ENCODE data around the gene PIEZO1. TPM values are rescaled to one million over a fixed set of nuclear protein-coding genes. Genes with fewer than 3 reads are reported as not detected.
A peak's percentile ranks its signal among the peaks of the same experiment; 100 is the strongest.

The PIEZO1 gene
- total and polyA plus RNA-seq, 9 of the 15 experiments (the other 6 are each of a cell fraction or from before 2014, with no cell fraction given): 3.6 to 432 (median 131) TPM

DNA sequence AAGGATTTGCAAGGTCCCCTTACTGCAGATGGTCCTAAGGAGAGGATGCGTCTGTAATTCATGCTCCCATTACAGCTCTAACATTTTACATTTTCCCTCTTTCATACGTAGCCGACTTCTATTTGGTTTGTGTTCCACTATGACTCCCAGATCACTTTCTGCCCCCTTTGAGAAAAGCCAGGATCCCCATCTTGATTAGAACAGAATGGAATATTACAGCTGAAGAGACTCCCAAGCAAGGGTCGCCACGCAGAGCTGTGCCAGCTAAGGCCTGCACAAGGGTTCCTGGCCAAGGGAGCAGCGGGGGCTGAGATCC lies 15.2 kb upstream of the PIEZO1 start (continued):
- TF ChIP-seq, protein P1, sequence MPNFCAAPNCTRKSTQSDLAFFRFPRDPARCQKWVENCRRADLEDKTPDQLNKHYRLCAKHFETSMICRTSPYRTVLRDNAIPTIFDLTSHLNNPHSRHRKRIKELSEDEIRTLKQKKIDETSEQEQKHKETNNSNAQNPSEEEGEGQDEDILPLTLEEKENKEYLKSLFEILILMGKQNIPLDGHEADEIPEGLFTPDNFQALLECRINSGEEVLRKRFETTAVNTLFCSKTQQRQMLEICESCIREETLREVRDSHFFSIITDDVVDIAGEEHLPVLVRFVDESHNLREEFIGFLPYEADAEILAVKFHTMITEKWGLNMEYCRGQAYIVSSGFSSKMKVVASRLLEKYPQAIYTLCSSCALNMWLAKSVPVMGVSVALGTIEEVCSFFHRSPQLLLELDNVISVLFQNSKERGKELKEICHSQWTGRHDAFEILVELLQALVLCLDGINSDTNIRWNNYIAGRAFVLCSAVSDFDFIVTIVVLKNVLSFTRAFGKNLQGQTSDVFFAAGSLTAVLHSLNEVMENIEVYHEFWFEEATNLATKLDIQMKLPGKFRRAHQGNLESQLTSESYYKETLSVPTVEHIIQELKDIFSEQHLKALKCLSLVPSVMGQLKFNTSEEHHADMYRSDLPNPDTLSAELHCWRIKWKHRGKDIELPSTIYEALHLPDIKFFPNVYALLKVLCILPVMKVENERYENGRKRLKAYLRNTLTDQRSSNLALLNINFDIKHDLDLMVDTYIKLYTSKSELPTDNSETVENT (CRISPR knock-in tag; IDR thresholded peaks at IDR 0.05): no peak

- H3K4me1 ChIP-seq (replicated peaks in 1 of 2; ENCODE audit: control insufficient read depth in 2 of 2, insufficient read depth in 2 of 2, low read length in 2 of 2): peaks cover 29 to 48% of the 10 kb centered on the region in 2 experiments
- peak overlapping the region; percentile 77 for H3K4me2 ChIP-seq (ENCODE audit: insufficient read depth, low read length)
- peak; percentile 64 to 93 (median 76) for DNase-seq (ENCODE audit: extremely low read depth in 1 of 4, low spot score in 3 of 4)
- ChIA-PET CTCF (ENCODE audit: low intra/inter-chr PET ratio) (no interaction called here), POLR2A (interaction anchor here (0.6 to 3.6 kb wide), 9 partner anchors 11 to 367 kb away, joined by 3 to 50 read pairs (median 10); partner anchors contain the start of genes APRT and PIEZO1)
- BruUV-seq (replicated peaks): no TSS peak
- H3K9me1 ChIP-seq (ENCODE audit: control insufficient read depth, insufficient read depth, low read length): no peaks in the 10 kb centered on the region
- ATAC-seq: peak; percentile 64
- FAIRE-seq: peak; percentile 92
- H4K20me1 ChIP-seq (replicated peaks; ENCODE audit: control insufficient read depth, insufficient read depth, low read length): no peaks in the 10 kb centered on the region
- in situ Hi-C loops (cut with MboI): no loop called here
- H3K9ac ChIP-seq (ENCODE audit: insufficient read depth in 1 of 2, low read depth in 2 of 2, low read length in 2 of 2): peak overlapping the region; percentile 1 to 62; a peak in 3 of 4 replicates
- no peaks in the 10 kb centered on the region; the same call in 1 of the 2 replicates for H3K9me3 ChIP-seq (replicated peaks; ENCODE audit: control insufficient read depth, insufficient read depth, low read depth, low read length)
- H3K27me3 ChIP-seq (ENCODE audit: control insufficient read depth in 2 of 2, insufficient read depth in 2 of 2, low read length in 2 of 2): no peaks in the 10 kb centered on the region
- peaks cover 44% of the 10 kb centered on the region for H3K79me2 ChIP-seq (ENCODE audit: control insufficient read depth, insufficient read depth, low read length)
- peak overlapping the region; percentile 92 for H3K27ac ChIP-seq (ENCODE audit: extremely low read depth, low read depth, low read length)
- 14% methylated on average over 17 of the region's 17 CpGs for WGBS (ENCODE audit: insufficient coverage, low coverage, missing lambda C conversion rate)
- H3K36me3 ChIP-seq (ENCODE audit: control insufficient read depth, insufficient read depth, low read length): peaks cover 9% of the 10 kb centered on the region; the same call in 2 of the 3 replicates
- intact Hi-C loops (cut with micrococcal nuclease): loop anchor here (1.0 to 10.0 kb wide), 3 partner anchors 25 to 765 kb away; partner anchors contain the start of gene RPL13
- H2AFZ ChIP-seq (ENCODE audit: low read depth, low read length): peak overlapping the region; percentile 68
- no peak overlapping the region; the same call in 1 of the 2 replicates for H3K4me3 ChIP-seq
- TF ChIP-seq ZNF696 (CRISPR knock-in tag; conservative IDR thresholded peaks at IDR 0.05) (no peak), MXD1 (CRISPR knock-in tag; IDR thresholded peaks at IDR 0.05; ENCODE audit: borderline replicate concordance, poor library complexity, severe bottlenecking) (no peak), TSC22D4 (tag; IDR thresholded peaks at IDR 0.05) (no peak), ATF3 (IDR thresholded peaks at IDR 0.05) (peak; percentile 74), ATF3 (CRISPR knock-in tag; conservative IDR thresholded peaks at IDR 0.05) (peak; percentile 85; the same call in 1 of the 2 replicates), ZZZ3 (IDR thresholded peaks at IDR 0.05) (no peak), EP400 (IDR thresholded peaks at IDR 0.05) (peak; percentile 73), ZHX1 (conservative IDR thresholded peaks at IDR 0.05; ENCODE audit: low read length) (no peak), BACH1 (tag; IDR thresholded peaks at IDR 0.05) (peak; percentile 70; the same call in 1 of the 2 replicates)
- TF ChIP-seq, protein P2, sequence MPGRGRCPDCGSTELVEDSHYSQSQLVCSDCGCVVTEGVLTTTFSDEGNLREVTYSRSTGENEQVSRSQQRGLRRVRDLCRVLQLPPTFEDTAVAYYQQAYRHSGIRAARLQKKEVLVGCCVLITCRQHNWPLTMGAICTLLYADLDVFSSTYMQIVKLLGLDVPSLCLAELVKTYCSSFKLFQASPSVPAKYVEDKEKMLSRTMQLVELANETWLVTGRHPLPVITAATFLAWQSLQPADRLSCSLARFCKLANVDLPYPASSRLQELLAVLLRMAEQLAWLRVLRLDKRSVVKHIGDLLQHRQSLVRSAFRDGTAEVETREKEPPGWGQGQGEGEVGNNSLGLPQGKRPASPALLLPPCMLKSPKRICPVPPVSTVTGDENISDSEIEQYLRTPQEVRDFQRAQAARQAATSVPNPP (IDR thresholded peaks at IDR 0.05; ENCODE audit: borderline replicate concordance, insufficient read depth, insufficient read length): no peak
Measured at GRCh38 chr16:88799569-88800276, 14.7 kb upstream of the PIEZO1 start.
